Left renal pelvis (tissue), 4 donors: ENCODE data around the gene GLT1D1. TPM values are rescaled to one million over a fixed set of nuclear protein-coding genes. Genes with fewer than 3 reads are reported as not detected.

ENCODE experiments used
- DNase-seq, 4 donors: peaks; one replicate each; pipeline ENCODE4 v3.0.0-alpha.2; 2013; ENCODE audit warnings: low read depth in 4 of 4, low spot score in 3 of 4
- polyA plus RNA-seq, 4 donors: library from polyadenylated mRNA; unstranded; fragments of 120-200 nt; gene quantifications; one replicate each; pipeline ENCODE4 v1.2.1, GENCODE V29; 2013; ENCODE audit not compliant: insufficient read length in 4 of 4

Gene GLT1D1
- polyA plus RNA-seq, 4 donors, result 1.6 to 3.0 (median 2.0) TPM

GRCh38 chr12:128909653-128910052, 56.4 kb downstream of the GLT1D1 start:
- no peak for DNase-seq

GRCh38 chr12:128910629-128911028, 57.4 kb downstream of the GLT1D1 start:
- no peak for DNase-seq

DNA sequence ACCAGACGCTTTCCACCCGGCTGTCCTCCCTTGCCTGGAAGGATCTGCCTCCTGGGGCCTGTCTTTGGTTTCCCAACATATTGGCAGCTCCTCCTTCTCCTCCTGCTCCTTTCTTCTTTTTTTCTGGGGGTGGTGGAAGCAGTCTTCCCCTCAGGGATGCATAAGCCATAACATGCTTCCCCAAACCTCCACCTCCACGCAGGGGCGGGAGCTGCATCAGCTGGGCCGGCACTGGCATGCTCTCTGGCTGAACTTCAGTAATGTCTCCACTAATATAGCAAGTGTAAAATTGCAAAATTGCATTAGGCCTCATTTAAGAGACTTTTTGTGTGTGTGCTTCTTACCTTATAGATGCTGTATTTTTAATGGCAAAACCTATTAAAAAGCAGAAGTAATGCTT, 58.6 kb downstream of the GLT1D1 start:
- no peak for DNase-seq

GRCh38 chr12:128914908-128915563, 61.8 kb downstream of the GLT1D1 start:
- DNase-seq, result no peak

DNA sequence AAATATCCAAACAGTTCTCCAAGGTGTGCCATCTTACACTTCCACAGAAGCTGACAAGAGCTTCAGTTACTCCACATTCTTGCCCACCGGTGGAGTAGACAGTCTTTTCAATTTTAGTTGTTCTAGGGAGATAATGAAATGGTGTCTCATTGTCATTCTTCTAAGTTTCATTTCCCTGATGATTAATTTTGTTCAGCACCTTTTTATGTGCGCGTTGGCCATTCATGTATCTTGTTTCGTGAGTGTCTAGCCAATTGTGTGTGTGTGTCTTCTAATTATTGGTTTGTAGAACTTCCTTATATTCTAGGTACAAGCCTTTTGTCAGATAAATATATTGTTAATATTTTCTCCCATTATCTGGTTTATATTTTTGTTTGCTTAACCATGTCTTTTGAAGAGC, 63.1 kb downstream of the GLT1D1 start:
- DNase-seq, result no peak

- DNase-seq, result no peak
Measured at GRCh38 chr12:128918481-128919260, 65.4 kb downstream of the GLT1D1 start.

GRCh38 chr12:128920468-128920867, 67.2 kb downstream of the GLT1D1 start:
- no peak for DNase-seq

DNA sequence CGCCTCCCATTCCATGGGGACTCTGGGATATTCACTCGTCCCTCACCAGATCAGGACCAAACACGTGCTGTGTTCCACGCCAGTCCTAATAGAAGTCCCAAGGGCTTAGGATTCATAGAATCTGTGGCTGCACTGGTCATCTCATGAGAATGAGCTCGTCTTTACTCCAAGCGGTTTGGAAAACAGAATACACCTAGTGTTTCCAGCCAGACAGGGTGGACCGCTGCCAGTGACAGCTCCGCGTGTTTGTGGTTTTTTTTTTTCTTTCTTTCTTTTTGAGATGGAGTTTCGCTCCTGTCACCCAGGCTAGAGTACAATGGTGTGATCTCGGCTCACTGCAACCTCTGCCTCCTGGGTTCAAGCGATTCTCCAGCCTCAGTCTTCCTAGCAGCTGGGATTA, 75.1 kb downstream of the GLT1D1 start:
- no peak for DNase-seq

- DNase-seq, result no peak
Measured at GRCh38 chr12:128929057-128929456, 75.8 kb downstream of the GLT1D1 start.

- no peak for DNase-seq
Measured at GRCh38 chr12:128930606-128931005, 77.3 kb downstream of the GLT1D1 start.

- DNase-seq, result no peak
Measured at GRCh38 chr12:128932521-128932920, 79.2 kb downstream of the GLT1D1 start.

GRCh38 chr12:128933039-128933438, 79.8 kb downstream of the GLT1D1 start:
- no peak for DNase-seq

GRCh38 chr12:128933926-128934325, 80.6 kb downstream of the GLT1D1 start:
- no peak for DNase-seq

- no peak for DNase-seq
Measured at GRCh38 chr12:128938886-128939285, 85.6 kb downstream of the GLT1D1 start.

DNA sequence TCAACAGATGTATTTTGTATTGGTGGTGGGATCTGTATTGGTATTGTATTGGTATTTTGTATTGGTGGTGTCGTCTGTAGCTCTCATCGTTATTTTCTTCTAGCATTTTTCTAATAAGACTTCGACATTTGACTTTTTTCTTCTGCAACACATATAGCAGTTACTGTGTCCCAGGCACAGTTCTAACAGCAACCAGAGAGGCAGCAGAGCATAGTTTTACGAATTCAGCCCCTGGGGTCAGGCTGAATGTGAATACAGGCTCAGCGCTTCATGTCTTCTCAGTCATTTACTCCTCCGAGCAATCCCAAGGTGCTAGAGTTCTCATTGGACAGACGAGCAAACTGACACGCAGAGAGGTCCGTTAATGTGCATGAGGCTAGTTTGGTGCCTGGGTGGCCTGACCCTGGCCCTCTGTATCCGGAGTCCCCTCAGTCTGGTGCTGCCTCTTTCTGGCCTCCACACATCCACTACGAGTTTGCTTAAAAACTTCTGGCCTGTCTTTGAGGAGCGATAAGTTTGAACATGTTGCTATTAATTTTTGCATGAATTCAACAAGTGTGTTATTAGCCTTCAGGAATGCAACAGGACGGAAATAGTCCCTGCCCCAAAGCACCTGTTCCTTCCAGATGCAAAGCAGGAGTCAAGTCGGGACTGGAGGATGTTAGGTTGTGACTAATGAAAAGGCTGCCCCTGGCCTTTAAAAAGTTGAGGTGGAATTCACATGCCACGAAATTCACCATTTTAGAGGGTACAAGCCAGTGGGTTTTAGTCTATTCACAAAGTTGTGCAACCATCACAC, 87.0 kb downstream of the GLT1D1 start:
- no peak for DNase-seq

DNA sequence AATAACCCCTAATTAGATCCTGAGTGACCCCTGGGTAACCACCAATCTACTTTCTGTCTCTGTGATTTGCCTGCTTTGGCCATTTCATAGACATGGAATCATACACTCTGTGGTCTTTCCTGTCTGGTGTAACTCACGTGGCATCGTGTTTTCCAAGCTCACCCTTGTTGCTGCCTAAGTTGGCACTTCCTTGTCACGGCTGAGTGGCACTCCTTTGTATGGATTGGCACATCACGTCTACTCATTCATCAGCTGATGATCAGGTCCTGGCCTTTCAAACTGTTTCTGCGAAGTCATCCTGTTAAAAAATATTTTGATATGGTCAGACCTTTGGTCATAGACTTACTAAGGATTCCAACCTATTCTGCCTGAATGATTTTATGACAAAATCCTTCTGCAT, 87.7 kb downstream of the GLT1D1 start:
- DNase-seq, result no peak

- DNase-seq, result no peak
Measured at GRCh38 chr12:128942960-128943477, 89.7 kb downstream of the GLT1D1 start.

- DNase-seq, result no peak
Measured at GRCh38 chr12:128944956-128945355, 91.7 kb downstream of the GLT1D1 start.

DNA sequence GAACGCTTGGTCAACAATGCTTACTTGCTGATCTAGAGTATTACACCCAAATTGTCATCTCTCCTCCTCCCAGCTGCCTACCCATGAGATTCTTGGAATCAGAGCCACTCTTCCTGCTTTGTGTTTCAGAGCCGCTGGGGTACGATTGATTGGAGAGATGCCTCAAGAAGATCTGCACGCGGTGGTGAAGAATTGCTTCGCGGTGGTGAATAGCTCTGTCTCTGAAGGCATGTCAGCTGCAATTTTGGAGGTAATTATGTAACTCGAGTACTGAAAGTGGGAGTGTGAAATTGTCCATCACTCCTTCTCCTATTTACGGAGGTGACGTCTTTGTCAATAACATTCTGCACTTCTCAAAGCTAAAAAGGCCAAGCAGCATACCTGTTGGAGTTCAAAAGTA, 93.9 kb downstream of the GLT1D1 start:
- DNase-seq, result no peak

DNA sequence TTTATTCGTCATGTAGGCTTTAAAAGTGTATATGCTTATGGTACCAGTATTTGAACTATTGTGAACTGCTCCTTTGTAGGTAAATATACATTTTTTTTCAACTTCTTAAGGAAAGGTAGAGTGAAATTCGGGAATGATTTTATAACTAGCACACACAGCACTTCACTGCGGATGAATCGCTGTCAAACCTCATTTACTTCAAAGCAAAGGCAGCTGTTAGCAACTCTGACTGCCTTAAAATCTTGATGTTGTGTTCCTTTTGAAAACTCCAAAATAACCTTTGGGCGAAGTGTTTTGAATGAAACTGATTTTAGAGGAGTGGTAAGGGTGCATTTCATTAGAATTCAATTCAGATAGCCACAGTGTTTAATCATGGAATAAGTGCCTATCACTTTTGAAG, 95.8 kb downstream of the GLT1D1 start:
- no peak for DNase-seq

- no peak for DNase-seq
Measured at GRCh38 chr12:128951448-128951847, 98.2 kb downstream of the GLT1D1 start.
